Fibroblast of skin of right biceps (primary cell): ENCODE data around the gene ACTL7A.
"Not testable (repeated sequence)": the region's sequence is repeated elsewhere in the genome, so short reads cannot be mapped to it uniquely, and the experiment has no call there.

Experiments
- DNase-seq: peaks from one replicate; pipeline ENCODE4 v3.0.0-alpha.2; 2013

ACTL7A gene

GRCh38 chr9:108882052-108882888 is 20.2 kb downstream of the ACTL7A start:
- no peak for DNase-seq

- no peak for DNase-seq
Observed at GRCh38 chr9:108883085-108883484, 21.0 kb downstream of the ACTL7A start.

- no peak for DNase-seq
Observed at GRCh38 chr9:108884701-108885100, 22.6 kb downstream of the ACTL7A start.

GRCh38 chr9:108885643-108886348 is 23.7 kb downstream of the ACTL7A start:
- DNase-seq = peak; percentile 80

- DNase-seq = not testable (repeated sequence)
Observed at GRCh38 chr9:108886594-108887271, 24.7 kb downstream of the ACTL7A start.

- DNase-seq = peak; percentile 44
Observed at GRCh38 chr9:108889649-108890067, 27.6 kb downstream of the ACTL7A start.

GRCh38 chr9:108894225-108894997 is 32.3 kb downstream of the ACTL7A start:
- no peak for DNase-seq

- no peak for DNase-seq
Observed at GRCh38 chr9:108897324-108898096, 35.4 kb downstream of the ACTL7A start.

- DNase-seq = not testable (repeated sequence)
Observed at GRCh38 chr9:108899023-108899695, 37.1 kb downstream of the ACTL7A start.

- no peak for DNase-seq
Observed at GRCh38 chr9:108900176-108900575, 38.1 kb downstream of the ACTL7A start.

- peak; percentile 7 for DNase-seq
Observed at GRCh38 chr9:108903420-108904103, 41.5 kb downstream of the ACTL7A start.

GRCh38 chr9:108904161-108904560 is 42.1 kb downstream of the ACTL7A start:
- DNase-seq = no peak

- no peak for DNase-seq
Observed at GRCh38 chr9:108905494-108905893, 43.4 kb downstream of the ACTL7A start.

- no peak for DNase-seq
Observed at GRCh38 chr9:108910402-108910801, 48.3 kb downstream of the ACTL7A start.

GRCh38 chr9:108910914-108911313 is 48.8 kb downstream of the ACTL7A start:
- no peak for DNase-seq

- DNase-seq = no peak
Observed at GRCh38 chr9:108911820-108912219, 49.8 kb downstream of the ACTL7A start.
